WTC11 (cell line): ENCODE measurements around the gene CACNG5.

Experiments used
- FOXP1 ChIP-seq: sonication (generic); formaldehyde crosslinking; IDR thresholded peaks from 2 replicates; pipeline ENCODE4 v1.8.0; 2022; ENCODE audit warnings: missing genetic modification reagents, mild to moderate bottlenecking, moderate library complexity, borderline replicate concordance
- JUN ChIP-seq: sonication (generic); formaldehyde crosslinking; IDR thresholded peaks from 2 replicates; pipeline ENCODE4 v1.8.0; 2023; ENCODE audit warnings: mild to moderate bottlenecking, missing genetic modification reagents
- ZNF416 ChIP-seq: fragments of 250-450 bp; sonication (Bioruptor Pico); IDR thresholded peaks from 2 replicates; pipeline ENCODE4 v1.9.0; 2021; ENCODE audit warnings: mild to moderate bottlenecking, inconsistent platforms
- TF ChIP-seq, protein P1 (sequence below): sonication (generic); formaldehyde crosslinking; IDR thresholded peaks from 2 replicates; pipeline ENCODE4 v1.8.0; 2022; ENCODE audit warnings: mild to moderate bottlenecking, missing genetic modification reagents
- TF ChIP-seq, protein P2 (sequence below): fragments of 200-600 bp; IDR thresholded peaks from 2 replicates; pipeline ENCODE4 v1.8.0; 2022; ENCODE audit warnings: antibody characterized with exemption
- TF ChIP-seq, protein P3 (sequence below): fragments of 250-450 bp; sonication (Bioruptor Pico); IDR thresholded peaks from 2 replicates; pipeline ENCODE4 v1.8.0; 2021; ENCODE audit warnings: mild to moderate bottlenecking
- TF ChIP-seq, protein P4 (sequence below): sonication (generic); formaldehyde crosslinking; conservative IDR thresholded peaks from 2 replicates; pipeline ENCODE4 v1.8.1; 2022; ENCODE audit warnings: mild to moderate bottlenecking, missing genetic modification reagents
- TF ChIP-seq, protein P5 (sequence below): sonication (generic); formaldehyde crosslinking; IDR thresholded peaks from 2 replicates; pipeline ENCODE4 v1.8.1; 2022; ENCODE audit warnings: low read depth, missing genetic modification reagents, borderline replicate concordance
- TF ChIP-seq, protein P6 (sequence below): sonication (generic); formaldehyde crosslinking; IDR thresholded peaks from 2 replicates; pipeline ENCODE4 v1.8.0; 2023; ENCODE audit warnings: missing genetic modification reagents

DNA sequence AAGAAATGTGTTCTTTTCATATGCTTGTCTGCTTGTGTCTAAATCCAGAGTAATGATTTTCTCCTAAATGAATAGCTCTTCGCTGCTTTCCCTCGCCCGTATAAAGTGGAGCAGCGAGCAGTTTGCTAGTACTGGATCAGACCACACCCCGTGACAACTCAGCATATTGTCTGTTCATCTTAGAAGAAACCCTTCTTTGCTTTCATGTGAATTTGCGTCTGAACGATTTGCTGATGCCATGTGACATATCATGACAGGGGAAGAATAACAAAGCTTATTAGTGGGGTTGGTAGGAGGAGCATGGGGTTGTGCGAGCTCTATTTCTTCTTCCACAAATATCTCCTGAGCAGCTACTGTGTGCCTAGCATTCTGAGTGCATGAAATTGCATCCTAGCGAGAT lies 85.5 kb downstream of the CACNG5 start:
- TF ChIP-seq, protein P1, sequence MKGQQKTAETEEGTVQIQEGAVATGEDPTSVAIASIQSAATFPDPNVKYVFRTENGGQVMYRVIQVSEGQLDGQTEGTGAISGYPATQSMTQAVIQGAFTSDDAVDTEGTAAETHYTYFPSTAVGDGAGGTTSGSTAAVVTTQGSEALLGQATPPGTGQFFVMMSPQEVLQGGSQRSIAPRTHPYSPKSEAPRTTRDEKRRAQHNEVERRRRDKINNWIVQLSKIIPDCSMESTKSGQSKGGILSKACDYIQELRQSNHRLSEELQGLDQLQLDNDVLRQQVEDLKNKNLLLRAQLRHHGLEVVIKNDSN (CRISPR knock-in tag), result no peak
- TF ChIP-seq, protein P2, sequence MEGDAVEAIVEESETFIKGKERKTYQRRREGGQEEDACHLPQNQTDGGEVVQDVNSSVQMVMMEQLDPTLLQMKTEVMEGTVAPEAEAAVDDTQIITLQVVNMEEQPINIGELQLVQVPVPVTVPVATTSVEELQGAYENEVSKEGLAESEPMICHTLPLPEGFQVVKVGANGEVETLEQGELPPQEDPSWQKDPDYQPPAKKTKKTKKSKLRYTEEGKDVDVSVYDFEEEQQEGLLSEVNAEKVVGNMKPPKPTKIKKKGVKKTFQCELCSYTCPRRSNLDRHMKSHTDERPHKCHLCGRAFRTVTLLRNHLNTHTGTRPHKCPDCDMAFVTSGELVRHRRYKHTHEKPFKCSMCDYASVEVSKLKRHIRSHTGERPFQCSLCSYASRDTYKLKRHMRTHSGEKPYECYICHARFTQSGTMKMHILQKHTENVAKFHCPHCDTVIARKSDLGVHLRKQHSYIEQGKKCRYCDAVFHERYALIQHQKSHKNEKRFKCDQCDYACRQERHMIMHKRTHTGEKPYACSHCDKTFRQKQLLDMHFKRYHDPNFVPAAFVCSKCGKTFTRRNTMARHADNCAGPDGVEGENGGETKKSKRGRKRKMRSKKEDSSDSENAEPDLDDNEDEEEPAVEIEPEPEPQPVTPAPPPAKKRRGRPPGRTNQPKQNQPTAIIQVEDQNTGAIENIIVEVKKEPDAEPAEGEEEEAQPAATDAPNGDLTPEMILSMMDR, result no peak
- TF ChIP-seq, protein P3, sequence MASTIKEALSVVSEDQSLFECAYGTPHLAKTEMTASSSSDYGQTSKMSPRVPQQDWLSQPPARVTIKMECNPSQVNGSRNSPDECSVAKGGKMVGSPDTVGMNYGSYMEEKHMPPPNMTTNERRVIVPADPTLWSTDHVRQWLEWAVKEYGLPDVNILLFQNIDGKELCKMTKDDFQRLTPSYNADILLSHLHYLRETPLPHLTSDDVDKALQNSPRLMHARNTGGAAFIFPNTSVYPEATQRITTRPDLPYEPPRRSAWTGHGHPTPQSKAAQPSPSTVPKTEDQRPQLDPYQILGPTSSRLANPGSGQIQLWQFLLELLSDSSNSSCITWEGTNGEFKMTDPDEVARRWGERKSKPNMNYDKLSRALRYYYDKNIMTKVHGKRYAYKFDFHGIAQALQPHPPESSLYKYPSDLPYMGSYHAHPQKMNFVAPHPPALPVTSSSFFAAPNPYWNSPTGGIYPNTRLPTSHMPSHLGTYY (CRISPR knock-in tag), result no peak
- TF ChIP-seq, protein P4, sequence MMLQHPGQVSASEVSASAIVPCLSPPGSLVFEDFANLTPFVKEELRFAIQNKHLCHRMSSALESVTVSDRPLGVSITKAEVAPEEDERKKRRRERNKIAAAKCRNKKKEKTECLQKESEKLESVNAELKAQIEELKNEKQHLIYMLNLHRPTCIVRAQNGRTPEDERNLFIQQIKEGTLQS (CRISPR knock-in tag), result no peak
- TF ChIP-seq ZNF416 (CRISPR knock-in tag) (no peak), FOXP1 (CRISPR knock-in tag) (no peak), JUN (CRISPR knock-in tag) (no peak)
- TF ChIP-seq, protein P5, sequence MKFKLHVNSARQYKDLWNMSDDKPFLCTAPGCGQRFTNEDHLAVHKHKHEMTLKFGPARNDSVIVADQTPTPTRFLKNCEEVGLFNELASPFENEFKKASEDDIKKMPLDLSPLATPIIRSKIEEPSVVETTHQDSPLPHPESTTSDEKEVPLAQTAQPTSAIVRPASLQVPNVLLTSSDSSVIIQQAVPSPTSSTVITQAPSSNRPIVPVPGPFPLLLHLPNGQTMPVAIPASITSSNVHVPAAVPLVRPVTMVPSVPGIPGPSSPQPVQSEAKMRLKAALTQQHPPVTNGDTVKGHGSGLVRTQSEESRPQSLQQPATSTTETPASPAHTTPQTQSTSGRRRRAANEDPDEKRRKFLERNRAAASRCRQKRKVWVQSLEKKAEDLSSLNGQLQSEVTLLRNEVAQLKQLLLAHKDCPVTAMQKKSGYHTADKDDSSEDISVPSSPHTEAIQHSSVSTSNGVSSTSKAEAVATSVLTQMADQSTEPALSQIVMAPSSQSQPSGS (CRISPR knock-in tag), result no peak
- TF ChIP-seq, protein P6, sequence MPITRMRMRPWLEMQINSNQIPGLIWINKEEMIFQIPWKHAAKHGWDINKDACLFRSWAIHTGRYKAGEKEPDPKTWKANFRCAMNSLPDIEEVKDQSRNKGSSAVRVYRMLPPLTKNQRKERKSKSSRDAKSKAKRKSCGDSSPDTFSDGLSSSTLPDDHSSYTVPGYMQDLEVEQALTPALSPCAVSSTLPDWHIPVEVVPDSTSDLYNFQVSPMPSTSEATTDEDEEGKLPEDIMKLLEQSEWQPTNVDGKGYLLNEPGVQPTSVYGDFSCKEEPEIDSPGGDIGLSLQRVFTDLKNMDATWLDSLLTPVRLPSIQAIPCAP (CRISPR knock-in tag), result no peak
